ENCODE results near the gene HMGCR.

HMGCR gene

DNA sequence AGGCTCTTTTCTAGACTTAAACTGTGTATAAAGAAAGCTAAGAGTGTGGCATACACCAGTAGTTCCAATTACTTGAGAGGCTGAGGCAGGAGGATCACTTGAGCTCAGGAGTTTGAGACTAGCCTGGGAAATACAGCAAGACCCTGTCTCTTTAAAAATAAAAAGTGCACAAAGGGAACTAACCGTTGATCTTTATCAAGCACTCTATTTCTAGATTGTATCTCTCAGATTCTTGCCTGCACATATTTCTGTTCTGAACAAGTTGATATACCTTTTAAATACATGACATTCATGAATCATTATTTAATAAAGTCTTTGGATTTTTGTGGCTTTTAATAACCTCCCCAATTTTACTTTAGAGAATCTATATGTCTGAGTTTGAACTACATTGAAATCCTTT, 47.2 kb downstream of the HMGCR start:
- Histone ChIP-seq H3K4me1 (no peaks in the 10 kb centered on the region), H3K9me3 (no peaks in the 10 kb centered on the region), H3K27ac (no peak overlapping the region), H3K4me3 (no peak overlapping the region), H3K27me3 (no peaks in the 10 kb centered on the region), H3K36me3 (peaks cover 39 to 75% (median 59%) of the 10 kb centered on the region in 3 donors)
- TF ChIP-seq, protein P1, sequence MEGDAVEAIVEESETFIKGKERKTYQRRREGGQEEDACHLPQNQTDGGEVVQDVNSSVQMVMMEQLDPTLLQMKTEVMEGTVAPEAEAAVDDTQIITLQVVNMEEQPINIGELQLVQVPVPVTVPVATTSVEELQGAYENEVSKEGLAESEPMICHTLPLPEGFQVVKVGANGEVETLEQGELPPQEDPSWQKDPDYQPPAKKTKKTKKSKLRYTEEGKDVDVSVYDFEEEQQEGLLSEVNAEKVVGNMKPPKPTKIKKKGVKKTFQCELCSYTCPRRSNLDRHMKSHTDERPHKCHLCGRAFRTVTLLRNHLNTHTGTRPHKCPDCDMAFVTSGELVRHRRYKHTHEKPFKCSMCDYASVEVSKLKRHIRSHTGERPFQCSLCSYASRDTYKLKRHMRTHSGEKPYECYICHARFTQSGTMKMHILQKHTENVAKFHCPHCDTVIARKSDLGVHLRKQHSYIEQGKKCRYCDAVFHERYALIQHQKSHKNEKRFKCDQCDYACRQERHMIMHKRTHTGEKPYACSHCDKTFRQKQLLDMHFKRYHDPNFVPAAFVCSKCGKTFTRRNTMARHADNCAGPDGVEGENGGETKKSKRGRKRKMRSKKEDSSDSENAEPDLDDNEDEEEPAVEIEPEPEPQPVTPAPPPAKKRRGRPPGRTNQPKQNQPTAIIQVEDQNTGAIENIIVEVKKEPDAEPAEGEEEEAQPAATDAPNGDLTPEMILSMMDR (IDR thresholded peaks at IDR 0.05): no peak
- no peak for DNase-seq
- intact Hi-C loops (cut with DNase I; ENCODE audit: low total_unique reads): no loop called here

DNA sequence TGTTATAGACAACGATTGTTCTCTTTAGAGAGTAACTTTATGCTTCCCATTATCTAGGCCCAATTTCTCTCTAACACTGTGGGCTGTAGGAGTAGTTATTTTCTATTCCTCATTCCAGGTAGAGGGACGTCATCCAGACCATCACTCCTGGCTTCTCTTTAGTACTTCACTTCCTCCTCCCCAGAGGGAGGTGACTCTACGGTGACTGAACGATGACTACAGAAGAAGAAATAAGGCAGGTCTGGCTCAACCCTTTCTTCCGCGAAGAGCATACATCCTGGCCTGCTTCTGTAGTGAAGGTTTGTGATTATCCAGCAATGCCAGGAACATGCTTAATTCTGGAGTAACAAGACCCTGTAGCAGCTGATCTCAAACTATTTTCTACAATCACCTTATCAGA, 50.8 kb downstream of the HMGCR start:
- no peaks in the 10 kb centered on the region for H3K27me3 ChIP-seq
- intact Hi-C loops (cut with DNase I; ENCODE audit: low total_unique reads): no loop called here
- no peak for DNase-seq
- H3K36me3 ChIP-seq: peaks cover 11 to 52% (median 33%) of the 10 kb centered on the region in 3 donors
- H3K4me3 ChIP-seq: no peak overlapping the region
- H3K27ac ChIP-seq: no peak overlapping the region
- TF ChIP-seq, protein P1 (IDR thresholded peaks at IDR 0.05): no peak
- no peaks in the 10 kb centered on the region for H3K4me1 ChIP-seq
- no peaks in the 10 kb centered on the region for H3K9me3 ChIP-seq

- no peaks in the 10 kb centered on the region for H3K4me1 ChIP-seq
- no peaks in the 10 kb centered on the region for H3K9me3 ChIP-seq
- intact Hi-C loops (cut with DNase I; ENCODE audit: low total_unique reads): no loop called here
- no peak overlapping the region for H3K27ac ChIP-seq
- TF ChIP-seq, protein P1 (IDR thresholded peaks at IDR 0.05): no peak
- H3K27me3 ChIP-seq: no peaks in the 10 kb centered on the region
- H3K36me3 ChIP-seq: peaks cover 11 to 50% (median 27%) of the 10 kb centered on the region in 3 donors
- no peak for DNase-seq
- H3K4me3 ChIP-seq: no peak overlapping the region
Observed at GRCh38 chr5:75389430-75389829, 52.4 kb downstream of the HMGCR start.

GRCh38 chr5:75395277-75395676, 58.3 kb downstream of the HMGCR start:
- H3K4me1 ChIP-seq: no peaks in the 10 kb centered on the region
- TF ChIP-seq, protein P1 (IDR thresholded peaks at IDR 0.05): no peak
- no peak overlapping the region for H3K27ac ChIP-seq
- no peak for DNase-seq
- H3K36me3 ChIP-seq: peaks cover 11 to 32% (median 18%) of the 10 kb centered on the region in 3 donors
- no peaks in the 10 kb centered on the region for H3K27me3 ChIP-seq
- H3K9me3 ChIP-seq: no peaks in the 10 kb centered on the region
- intact Hi-C loops (cut with DNase I; ENCODE audit: low total_unique reads): no loop called here
- H3K4me3 ChIP-seq: no peak overlapping the region

- intact Hi-C loops (cut with DNase I; ENCODE audit: low total_unique reads): no loop called here
- H3K9me3 ChIP-seq: no peaks in the 10 kb centered on the region
- H3K4me3 ChIP-seq: no peak overlapping the region
- no peak for DNase-seq
- H3K27me3 ChIP-seq: no peaks in the 10 kb centered on the region
- no peak overlapping the region for H3K27ac ChIP-seq
- TF ChIP-seq, protein P1 (IDR thresholded peaks at IDR 0.05): no peak
- H3K4me1 ChIP-seq: no peaks in the 10 kb centered on the region
- peaks cover 21 to 26% (median 22%) of the 10 kb centered on the region in 3 donors for H3K36me3 ChIP-seq
Observed at GRCh38 chr5:75405296-75405695, 68.3 kb downstream of the HMGCR start.

All from tibial artery (tissue), 4 donors.